HG03139 (cell line): Measurements from ENCODE around the gene ZNF81.
A peak's percentile ranks its signal among the peaks of the same experiment; 100 is the strongest.
"Not testable (repeated sequence)": the region's sequence is repeated elsewhere in the genome, so short reads cannot be mapped to it uniquely, and the experiment has no call there.

ENCODE experiments used
- ATAC-seq: cut with Tn5 transposase; IDR thresholded peaks from one replicate; pipeline ENCODE4 v1.9.1; 2021; ENCODE audit not compliant: unreplicated experiment

The ZNF81 gene

GRCh38 chrX:47836164-47837072, at the start of gene ZNF81:
ZNF81 (plus strand) TSS chrX:47836902; CDS start chrX:47846268, 9,366 bp downstream.
- peak; percentile 90 for ATAC-seq

DNA sequence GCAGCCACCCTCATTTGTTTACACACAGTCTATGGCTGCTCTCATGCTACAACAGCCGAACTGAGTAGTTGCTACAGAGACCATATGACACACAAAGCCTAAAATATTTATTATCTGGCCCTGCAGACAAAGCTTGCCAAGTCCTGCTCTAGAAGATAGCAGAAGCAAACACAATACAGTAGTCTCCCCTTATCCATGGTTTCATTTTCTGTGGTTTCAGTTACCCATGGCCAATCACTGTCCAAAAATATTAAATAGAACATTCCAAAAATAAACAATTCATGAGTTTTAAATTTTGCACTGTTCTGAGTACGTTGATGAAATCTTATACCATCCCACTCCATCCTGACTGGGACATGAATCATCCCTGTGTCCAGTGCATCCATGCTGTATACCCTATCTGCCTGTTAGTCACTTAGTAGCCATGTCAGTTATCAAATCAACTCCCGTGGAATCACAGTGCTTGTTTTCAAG, 40.2 kb upstream of the ZNF81 start:
- ATAC-seq: no peak

DNA sequence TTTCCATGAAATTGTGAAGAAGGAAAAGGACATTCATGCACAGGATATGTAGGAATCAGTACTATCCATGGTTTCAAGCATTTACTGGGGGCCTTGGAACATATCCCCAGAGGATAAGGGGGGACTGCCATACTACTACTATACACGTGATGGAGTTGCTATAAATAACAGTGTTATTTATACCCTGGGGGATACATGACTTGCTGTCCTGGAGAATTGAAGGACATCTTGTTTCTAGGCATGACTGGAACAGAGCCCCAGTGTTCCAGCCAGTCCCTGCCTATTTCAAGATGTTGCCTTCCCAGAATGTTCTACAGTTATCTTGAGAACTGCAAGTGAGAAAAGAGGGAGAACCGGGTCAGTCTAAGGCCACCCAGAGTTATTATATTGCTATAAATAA, 39.6 kb upstream of the ZNF81 start:
- ATAC-seq: no peak

GRCh38 chrX:47798861-47799260, 37.8 kb upstream of the ZNF81 start:
- no peak for ATAC-seq

DNA sequence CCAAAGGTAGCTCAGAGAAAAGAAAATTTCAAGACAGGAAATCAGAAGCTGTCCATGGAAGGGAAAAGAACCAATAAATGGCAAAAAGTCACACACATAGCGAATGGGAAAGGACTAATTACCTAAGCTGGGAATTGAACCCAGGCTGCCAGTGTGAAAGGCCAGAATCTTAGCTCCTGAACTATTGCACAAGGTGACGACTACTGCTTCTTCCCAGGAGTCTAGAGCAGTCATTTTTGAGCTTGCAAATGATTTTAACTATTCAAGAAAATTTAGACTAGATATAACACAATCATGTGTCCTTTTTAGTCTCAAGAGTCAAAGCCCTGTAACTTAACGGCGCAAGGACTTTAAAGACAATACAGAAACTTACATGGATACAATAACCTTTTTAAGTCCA, 34.1 kb upstream of the ZNF81 start:
- no peak for ATAC-seq

GRCh38 chrX:47803103-47803502, 33.6 kb upstream of the ZNF81 start:
- ATAC-seq: not testable (repeated sequence)

DNA sequence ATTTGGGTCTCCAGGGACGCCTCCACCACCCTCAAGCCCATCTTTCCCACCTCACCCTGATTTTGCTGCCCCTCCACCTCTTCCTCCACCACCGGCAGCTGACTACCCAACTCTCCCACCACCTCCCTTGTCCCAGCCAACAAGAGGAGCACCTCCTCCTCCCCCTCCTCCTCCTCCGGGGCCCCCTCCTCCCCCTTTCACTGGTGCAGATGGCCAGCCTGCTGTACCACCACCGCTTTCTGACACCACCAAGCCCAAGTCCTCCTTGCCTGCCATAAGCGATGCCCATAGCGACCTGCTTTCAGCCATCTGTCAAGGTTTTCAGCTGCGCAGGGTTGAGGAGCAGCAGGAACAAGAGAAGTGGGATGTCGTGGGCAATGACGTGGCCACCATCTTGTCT, 32.4 kb upstream of the ZNF81 start:
- ATAC-seq: no peak

GRCh38 chrX:47805844-47806243, 30.9 kb upstream of the ZNF81 start:
- ATAC-seq: not testable (repeated sequence)

- ATAC-seq: not testable (repeated sequence)
Observed at GRCh38 chrX:47806415-47807271, 30.1 kb upstream of the ZNF81 start.

DNA sequence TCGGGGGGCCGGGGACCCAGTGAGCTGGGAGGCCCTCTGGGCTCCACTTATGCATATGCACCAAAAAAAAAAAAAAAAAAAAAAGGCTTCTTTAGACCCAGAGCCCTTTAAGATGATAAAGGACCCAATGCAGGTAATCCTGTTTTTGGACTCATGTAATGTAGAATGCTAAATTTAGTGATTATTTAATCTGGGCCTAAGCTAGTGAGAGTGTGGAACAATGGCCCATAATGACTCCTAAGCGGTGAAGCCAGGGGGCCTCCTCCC, 29.5 kb upstream of the ZNF81 start:
- not testable (repeated sequence) for ATAC-seq

DNA sequence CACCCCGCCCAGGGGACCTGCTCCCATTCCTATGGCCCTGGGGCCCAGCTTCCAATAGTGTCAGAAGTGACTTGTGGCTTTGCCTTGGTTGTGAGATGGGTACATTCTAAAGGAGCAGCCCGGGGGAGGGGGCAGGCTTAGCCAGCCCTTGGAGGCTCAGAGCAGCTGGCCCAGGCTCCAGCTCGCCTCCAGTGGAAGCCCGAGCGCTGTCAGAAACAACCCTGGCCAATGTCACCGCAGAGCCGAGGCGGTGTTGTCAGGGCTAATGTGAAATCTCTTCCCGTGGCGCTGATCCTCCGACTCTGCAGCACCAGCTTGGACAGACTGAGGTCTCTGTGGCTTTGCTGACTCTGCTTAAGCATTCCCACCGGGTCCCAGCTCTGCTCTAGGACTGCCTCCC, 29.2 kb upstream of the ZNF81 start:
- ATAC-seq: no peak

- no peak for ATAC-seq
Observed at GRCh38 chrX:47808904-47809788, 27.6 kb upstream of the ZNF81 start.

GRCh38 chrX:47814851-47815250, 21.9 kb upstream of the ZNF81 start:
- no peak for ATAC-seq

GRCh38 chrX:47815901-47816845, 20.5 kb upstream of the ZNF81 start:
- no peak for ATAC-seq

DNA sequence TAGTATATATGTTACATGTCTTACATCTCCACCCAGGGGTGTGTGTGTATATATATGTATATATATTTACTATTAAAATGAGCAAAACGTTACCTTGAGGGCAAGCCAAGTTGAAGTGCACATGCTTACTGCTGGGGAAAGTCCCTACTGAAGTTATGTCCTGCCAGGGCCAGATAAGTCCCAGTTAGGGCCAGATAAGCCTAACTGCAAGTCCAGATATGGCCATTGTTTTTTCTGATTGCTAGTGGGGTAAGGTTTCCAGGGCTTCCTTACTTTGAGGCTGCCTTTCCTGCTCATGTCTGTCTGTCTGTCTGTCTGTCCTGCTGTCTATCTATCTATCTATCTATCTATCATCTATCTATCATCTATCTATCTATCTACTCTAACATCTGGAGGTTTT, 19.3 kb upstream of the ZNF81 start:
- no peak for ATAC-seq

GRCh38 chrX:47817897-47818296, 18.8 kb upstream of the ZNF81 start:
- ATAC-seq: no peak

- no peak for ATAC-seq
Observed at GRCh38 chrX:47828984-47829383, 7.7 kb upstream of the ZNF81 start.

DNA sequence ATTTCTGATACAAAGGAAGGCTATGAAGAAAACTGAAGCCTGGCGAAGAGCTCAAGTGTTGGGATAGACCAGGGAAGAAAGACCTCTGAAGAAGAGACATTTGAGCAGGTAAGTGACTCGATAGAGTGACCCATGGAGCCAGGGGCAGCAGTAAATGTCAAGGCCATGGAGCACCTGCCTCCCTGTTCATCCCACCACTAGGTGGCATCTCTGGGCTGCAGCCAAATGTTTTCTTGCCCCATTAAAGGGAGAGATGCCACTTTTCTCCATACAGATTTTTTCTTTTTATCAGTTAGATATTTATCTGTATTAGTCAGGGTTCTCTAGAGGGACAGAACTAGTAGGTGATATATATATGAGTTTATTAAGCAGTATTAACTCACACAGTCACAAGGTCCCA, 4.9 kb upstream of the ZNF81 start:
- no peak for ATAC-seq

DNA sequence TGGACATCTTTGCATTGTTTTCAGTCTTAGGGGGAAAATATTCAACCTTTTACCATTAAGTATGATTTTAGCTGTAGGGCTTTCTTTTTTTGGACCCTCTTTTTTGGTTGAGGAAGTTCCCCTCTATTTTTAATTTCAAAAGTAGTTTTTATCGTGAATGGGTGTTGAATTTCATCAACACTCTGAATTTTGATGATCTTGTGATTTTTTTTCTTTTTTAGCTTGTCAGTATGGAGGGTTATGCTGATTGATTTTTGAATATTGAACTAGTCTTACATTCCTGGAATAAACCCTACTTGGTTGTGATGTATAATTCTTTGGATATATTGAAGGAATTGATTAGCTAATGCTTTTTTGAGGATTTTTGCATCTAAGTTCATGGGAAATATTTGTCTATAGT, 1.7 kb downstream of the ZNF81 start:
- no peak for ATAC-seq

GRCh38 chrX:47840111-47840510, 3.4 kb downstream of the ZNF81 start:
- ATAC-seq: no peak
